ENCODE data around the gene TUT4.

GRCh38 chr1:52454127-52454526 is 98.8 kb downstream of the TUT4 start:
- no peak for TF ChIP-seq CTCF (IDR thresholded peaks at IDR 0.05)
- TF ChIP-seq POLR2A (IDR thresholded peaks at IDR 0.05) = no peak
- no peak for TF ChIP-seq EP300 (IDR thresholded peaks at IDR 0.05)
- TF ChIP-seq POLR2AphosphoS5 (IDR thresholded peaks at IDR 0.05) = no peak
